GF-D8 (cell line): Measurements from ENCODE around the gene DUSP9.

Source experiments
- DNase-seq: peaks from one replicate; lab custom pipeline; 2025; lab: John Stamatoyannopoulos, UW

The DUSP9 gene

GRCh38 chrX:153648358-153649177 lies 1.6 kb downstream of the DUSP9 start:
- no peak for DNase-seq

- DNase-seq, result no peak
Measured at GRCh38 chrX:153649178-153649914, 2.3 kb downstream of the DUSP9 start.

DNA sequence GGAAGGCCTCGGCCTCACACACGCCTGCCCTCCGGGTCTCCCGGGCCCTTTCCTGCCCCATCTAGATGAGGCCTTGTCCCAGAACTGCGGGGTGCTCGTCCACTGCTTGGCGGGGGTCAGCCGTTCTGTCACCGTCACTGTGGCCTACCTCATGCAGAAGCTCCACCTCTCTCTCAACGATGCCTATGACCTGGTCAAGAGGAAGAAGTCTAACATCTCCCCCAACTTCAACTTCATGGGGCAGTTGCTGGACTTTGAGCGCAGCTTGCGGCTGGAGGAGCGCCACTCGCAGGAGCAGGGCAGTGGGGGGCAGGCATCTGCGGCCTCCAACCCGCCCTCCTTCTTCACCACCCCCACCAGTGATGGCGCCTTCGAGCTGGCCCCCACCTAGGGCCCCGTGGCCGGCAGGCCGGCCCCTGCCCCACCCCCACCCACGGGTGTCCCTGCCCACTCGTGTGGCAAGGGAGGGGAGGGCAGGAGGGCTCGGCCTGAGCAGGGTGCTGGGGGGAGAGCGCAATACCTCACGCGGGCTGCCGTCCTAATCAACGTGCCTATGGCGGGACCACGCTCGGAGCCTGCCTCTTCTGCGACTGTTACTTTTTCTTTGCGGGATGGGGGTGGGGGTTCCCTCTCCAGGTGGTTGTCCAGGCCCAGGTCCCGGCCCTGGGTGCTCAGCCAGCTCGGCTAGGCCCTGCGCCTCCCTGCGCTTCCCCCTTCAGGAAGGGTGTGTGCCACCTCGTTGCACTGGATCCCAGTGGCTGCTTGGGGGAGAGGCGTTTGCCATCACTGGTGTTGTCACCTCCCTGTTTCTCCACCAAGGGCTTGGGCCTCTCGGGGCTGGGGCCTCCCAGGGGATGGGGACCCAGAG lies 3.1 kb downstream of the DUSP9 start:
- no peak for DNase-seq

DNA sequence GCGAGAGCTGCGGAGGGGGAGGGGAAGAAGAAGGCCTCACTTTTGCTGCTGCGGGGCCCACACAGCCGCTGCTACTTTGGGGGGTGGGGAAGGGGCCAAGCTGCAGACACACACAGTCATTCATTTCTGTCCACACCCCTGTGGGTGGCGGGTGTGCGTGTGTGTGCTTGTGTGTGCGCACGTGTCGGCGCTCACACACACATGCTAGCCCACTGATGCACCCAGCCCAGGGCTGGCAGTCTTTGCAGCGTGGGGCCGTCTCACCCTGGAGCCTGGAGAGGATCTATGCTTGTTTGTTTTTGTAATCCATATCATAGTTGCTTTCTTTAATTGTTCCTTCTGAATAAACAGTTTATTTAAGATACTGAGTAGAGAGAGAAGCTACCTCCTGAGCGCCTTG lies 4.0 kb downstream of the DUSP9 start:
- no peak for DNase-seq

GRCh38 chrX:153651540-153652079 lies 4.6 kb downstream of the DUSP9 start:
- DNase-seq, result no peak

GRCh38 chrX:153653556-153653955 lies 6.6 kb downstream of the DUSP9 start:
- DNase-seq, result no peak

DNA sequence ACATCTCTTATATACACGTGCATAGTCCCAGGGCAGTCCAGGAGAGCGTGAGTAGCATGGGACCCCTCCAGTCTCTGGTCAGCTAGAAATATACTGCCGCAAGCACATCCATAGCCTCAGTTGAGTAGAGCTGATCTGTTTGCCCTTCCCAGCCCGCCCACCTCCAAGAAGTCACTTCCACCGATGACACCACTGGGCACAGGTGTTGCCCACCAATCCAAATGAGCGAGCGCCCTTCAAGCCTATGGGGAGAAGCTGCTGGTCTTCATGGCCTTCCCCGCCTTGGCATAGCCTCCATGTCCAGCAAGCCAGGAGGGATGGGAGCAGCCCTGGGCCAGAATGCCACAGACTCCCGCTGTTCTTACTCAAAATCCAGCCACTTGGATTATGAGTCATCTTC lies 10.2 kb downstream of the DUSP9 start:
- DNase-seq, result no peak

DNA sequence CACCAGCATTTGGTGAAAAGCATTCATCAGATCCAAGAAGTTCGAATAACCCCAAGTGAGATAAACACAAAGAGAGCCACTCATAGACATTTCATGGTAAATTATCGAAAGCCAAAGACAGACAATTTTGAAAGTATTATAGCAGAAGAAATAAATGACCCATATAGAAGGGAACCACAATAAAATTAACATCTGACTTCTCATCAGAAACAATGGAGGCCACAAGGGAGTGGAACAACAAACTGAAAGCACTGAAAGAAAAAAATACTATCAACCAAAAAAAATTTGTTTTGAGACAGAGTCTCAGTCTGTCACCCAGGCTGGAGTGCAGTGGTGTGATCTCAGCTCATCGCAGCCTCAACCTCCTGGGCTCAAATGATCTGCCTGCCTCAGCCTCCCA lies 12.3 kb downstream of the DUSP9 start:
- no peak for DNase-seq

DNA sequence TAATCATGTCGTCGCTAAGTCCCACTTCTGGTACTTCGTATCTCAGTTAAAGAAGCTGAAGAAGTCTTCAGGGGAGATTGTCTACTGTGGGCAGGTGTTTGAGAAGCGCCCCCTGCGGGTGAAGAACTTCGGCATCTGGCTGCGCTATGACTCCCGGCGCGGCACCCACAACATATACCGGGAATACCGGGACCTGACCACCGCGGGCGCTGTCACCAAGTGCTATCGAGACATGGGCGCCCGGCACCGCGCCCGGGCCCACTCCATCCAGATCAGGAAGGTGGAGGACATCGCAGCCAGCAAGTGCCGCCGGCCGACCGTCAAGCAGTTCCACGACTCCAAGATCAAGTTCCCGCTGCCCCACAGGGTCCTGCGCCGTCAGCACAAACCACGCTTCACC lies 15.3 kb downstream of the DUSP9 start:
- no peak for DNase-seq

DNA sequence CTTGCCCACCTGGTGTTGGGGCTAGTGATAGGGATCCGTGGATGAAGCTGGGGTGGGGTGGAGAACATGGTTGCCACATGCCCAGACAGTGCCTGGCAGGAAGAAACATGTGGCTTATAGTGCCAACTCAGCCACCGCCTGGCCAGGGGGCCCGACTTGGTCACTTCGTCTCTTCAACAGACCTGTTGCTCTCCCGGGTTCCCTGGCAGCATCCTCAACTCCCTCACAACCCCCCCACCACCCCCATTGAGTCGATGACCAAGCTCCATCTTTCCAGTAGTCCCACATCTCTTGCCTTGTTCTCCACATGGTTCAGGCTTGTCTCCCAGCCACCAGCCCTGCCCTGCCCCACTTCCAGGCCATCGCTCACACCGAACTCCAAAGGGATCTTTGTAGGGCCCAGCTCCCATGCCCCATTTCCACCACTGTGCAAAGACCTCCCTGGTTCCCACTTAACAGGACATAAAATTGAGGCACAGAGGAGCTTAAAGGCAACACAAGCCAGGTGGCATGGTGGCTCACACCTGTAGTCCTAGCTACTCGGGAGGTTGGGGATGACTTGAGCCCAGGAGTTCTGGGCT lies 18.8 kb downstream of the DUSP9 start:
- DNase-seq, result no peak

DNA sequence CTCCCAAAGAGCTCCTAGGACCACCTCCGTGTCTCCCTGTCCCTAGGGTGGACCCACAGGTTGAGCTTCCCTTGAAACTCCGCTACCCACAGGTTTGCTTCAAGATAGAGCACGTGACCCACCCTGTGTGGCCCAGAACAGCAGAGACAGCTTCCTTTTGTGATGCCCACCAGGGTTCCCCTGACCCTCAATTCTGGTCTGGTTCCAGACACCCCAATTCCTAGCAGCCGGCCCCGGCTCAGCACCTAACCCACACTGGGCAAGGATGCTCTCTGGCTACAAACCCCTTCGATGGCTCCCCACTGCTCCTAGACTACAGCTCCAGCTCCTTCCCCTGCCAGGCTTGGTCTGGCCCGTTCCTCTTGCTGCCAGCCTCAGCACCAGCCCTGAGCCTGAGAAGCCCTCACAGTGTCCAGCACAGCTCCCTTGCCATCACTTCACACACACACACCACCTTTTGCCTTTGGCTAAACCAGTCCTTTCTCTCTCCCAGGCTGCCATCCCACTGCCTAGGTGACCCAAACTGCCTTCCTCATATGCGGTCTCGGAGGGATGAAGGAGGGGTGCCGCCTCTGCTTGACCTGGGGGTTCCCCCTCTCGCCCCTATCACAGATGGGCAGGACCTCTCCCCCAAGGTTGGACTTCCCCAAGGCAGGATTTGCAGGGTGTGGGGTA lies 20.4 kb downstream of the DUSP9 start:
- no peak for DNase-seq

- no peak for DNase-seq
Measured at GRCh38 chrX:153667956-153668396, 21.0 kb downstream of the DUSP9 start.

DNA sequence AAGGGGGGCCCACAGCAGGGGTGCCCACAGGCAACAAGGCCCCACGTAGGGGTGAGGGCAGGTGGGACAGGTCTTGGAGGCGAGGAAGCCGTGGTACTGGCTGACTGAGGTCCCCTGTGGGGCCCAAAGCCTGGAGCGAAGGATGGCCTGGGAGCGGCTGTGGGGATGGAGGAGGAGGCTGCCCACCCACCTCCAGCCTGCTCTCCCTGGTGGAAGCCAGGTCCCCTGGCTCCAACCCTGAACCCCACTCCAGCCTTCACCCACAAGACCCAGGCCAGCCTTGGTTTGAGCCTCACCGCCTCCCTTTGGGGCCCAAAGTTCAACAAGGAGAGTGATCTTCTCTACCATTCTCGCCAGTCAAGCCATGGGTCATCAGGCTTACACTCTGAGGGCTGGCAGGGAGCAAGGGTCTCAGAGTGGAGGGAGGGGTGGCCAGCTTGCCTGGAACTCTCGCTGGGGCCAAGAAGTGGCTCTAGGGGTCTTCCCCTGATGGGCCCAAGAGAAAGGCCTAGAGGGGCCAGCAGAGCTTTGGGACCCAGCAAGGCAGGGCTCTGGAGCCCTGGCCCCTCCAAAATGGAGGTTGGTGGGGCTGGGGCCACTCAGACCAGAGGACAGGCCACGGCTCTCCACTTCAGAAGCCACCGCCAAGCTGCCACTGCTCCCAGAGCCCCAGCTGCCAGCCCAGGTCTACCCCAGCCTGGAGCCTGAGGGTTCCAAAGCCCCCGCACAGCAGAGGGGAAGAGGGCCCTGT lies 21.6 kb downstream of the DUSP9 start:
- DNase-seq, result no peak

GRCh38 chrX:153669174-153669890 lies 22.3 kb downstream of the DUSP9 start:
- no peak for DNase-seq

- DNase-seq, result no peak
Measured at GRCh38 chrX:153669901-153670731, 23.1 kb downstream of the DUSP9 start.

DNA sequence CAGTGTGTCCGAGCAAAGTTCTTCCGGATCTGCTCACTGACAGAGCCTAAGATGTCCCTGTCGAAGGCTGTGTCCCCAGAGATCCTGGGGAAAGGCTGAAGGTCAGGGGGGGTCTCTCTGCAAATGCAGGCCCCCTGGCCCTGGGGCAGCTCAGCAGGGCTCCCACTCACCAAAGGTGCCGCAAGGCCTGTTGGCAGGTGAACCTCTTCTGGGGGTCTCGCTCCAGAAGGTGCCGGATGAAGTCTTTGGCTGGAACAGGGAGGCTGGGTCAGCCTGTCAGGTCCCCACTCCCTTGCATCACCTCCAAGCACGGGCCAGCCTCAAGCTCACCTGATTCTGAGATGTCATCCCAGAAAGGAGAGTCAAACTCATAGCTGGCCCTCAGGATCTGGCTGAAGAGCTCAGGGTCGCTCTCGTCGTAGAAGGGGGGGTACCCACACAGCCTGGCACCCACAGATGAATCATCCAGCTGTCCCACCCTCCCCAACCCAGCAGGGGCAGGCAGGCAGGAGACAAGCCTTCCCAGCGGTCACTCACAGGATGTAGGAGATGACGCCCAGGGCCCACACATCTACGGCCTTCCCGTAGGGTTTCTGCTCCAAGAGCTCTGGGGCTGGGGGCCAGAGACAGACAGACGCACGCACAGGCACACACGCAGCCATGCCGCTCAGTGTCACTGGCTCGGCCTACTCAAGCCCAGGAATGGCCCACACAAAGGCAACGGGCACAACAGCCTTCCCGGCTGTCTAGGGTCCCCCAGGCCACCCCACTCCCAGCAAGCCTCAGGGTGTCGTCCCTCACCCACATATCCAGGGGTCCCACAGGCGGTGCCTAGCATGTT lies 24.0 kb downstream of the DUSP9 start:
- no peak for DNase-seq

GRCh38 chrX:153671589-153672530 lies 24.9 kb downstream of the DUSP9 start:
- DNase-seq, result no peak
